H1 (cell line): ENCODE data around the gene LINC00632. TPM values are rescaled to one million over a fixed set of nuclear protein-coding genes. Genes with fewer than 3 reads are reported as not detected.

ENCODE experiments used
- CTCF ChIA-PET: fragments of 300-600 bp; sonication (Branson Sonifier 250); formaldehyde crosslinking; loops from one replicate; lab custom pipeline; 2021; ENCODE audit not compliant: partially characterized antibody; lab: Charles Lee
- POLR2A ChIA-PET: fragments of 300-600 bp; sonication (Branson Sonifier 250); formaldehyde crosslinking; loops from one replicate; lab custom pipeline; 2021; ENCODE audit warnings: inconsistent platforms; ENCODE audit not compliant: partially characterized antibody; lab: Charles Lee
- DNase-seq, 2 experiments: peaks; one replicate each; pipeline versions ENCODE4 v3.0.0 to v3.0.0-alpha.2; 2010 to 2022; ENCODE audit warnings: low spot score in 2 of 2, low read depth in 1 of 2, mixed read lengths in 1 of 2
- FAIRE-seq: peaks from 2 replicates; lab custom pipeline; 2011; peaks lifted over from hg19 to GRCh38; lab: Jason Lieb, UNC
- H2AFZ ChIP-seq: 2 replicates; pipeline ENCODE4 v1.8.1; 2012; ENCODE audit warnings: low read length, inconsistent platforms
- H2AK5ac ChIP-seq: 2 replicates; pipeline ENCODE4 v1.6.1; 2013; ENCODE audit warnings: low read depth, low read length
- H2BK120ac ChIP-seq: replicated peaks from 2 replicates; pipeline ENCODE3; 2013; ENCODE audit warnings: low read depth, low read length, inconsistent platforms
- H2BK12ac ChIP-seq: 2 replicates; pipeline ENCODE4 v1.6.1; 2013; ENCODE audit warnings: low read depth, low read length
- H2BK15ac ChIP-seq: 2 replicates; pipeline ENCODE4 v1.6.1; 2013; ENCODE audit warnings: low read length
- H2BK20ac ChIP-seq: 2 replicates; pipeline ENCODE4 v1.6.1; 2013; ENCODE audit warnings: low read length
- H2BK5ac ChIP-seq: 2 replicates; pipeline ENCODE4 v1.6.1; 2013; ENCODE audit warnings: low read depth, low read length
- H3K14ac ChIP-seq: 2 replicates; pipeline ENCODE4 v1.6.1; 2013; ENCODE audit warnings: inconsistent platforms; ENCODE audit not compliant: insufficient read length
- H3K18ac ChIP-seq: 2 replicates; pipeline ENCODE4 v1.6.1; 2013; ENCODE audit warnings: low read length; ENCODE audit errors: extremely low read depth
- H3K23ac ChIP-seq: 2 replicates; pipeline ENCODE4 v1.6.1; 2013; ENCODE audit warnings: inconsistent platforms; ENCODE audit not compliant: insufficient read length
- H3K23me2 ChIP-seq: 2 replicates; pipeline ENCODE4 v1.6.1; 2013; ENCODE audit warnings: low read depth, low read length
- H3K27ac ChIP-seq: 2 replicates; pipeline ENCODE4 v1.6.1; 2011; ENCODE audit warnings: low read depth, low read length, inconsistent platforms
- H3K27me3 ChIP-seq, 4 experiments: replicated peaks in 1 of 4; 1 replicate in 1 of 4; 2 replicates in 3 of 4; pipeline versions ENCODE4 v1.6.1 to v1.8.1; 2011 to 2013; ENCODE audit warnings: low read length in 3 of 4, mild to moderate bottlenecking in 3 of 4, inconsistent platforms in 2 of 4, mixed read lengths in 2 of 4, moderate library complexity in 1 of 4; ENCODE audit not compliant: control insufficient read depth in 3 of 4, insufficient read depth in 3 of 4; ENCODE audit errors: extremely low read depth in 1 of 4
- H3K36me3 ChIP-seq, 4 experiments: 2 replicates each; pipeline versions ENCODE4 v1.6.1 to v1.8.1; 2011 to 2013; ENCODE audit warnings: mild to moderate bottlenecking in 4 of 4, low read length in 3 of 4, moderate library complexity in 2 of 4, control low read depth in 1 of 4, inconsistent platforms in 1 of 4; ENCODE audit not compliant: insufficient read depth in 4 of 4, control insufficient read depth in 2 of 4
- H3K4ac ChIP-seq: replicated peaks from 2 replicates; pipeline ENCODE3; 2013; ENCODE audit warnings: low read length, low read depth, mixed read lengths, inconsistent platforms; ENCODE audit not compliant: insufficient read length
- H3K4me1 ChIP-seq, 4 experiments: replicated peaks in 1 of 4; 1 replicate in 1 of 4; 2 replicates in 3 of 4; pipeline versions ENCODE4 v1.6.1 to v1.8.1; 2011 to 2013; ENCODE audit warnings: low read length in 3 of 4, inconsistent platforms in 2 of 4, mixed read lengths in 1 of 4; ENCODE audit not compliant: insufficient read depth in 4 of 4, control insufficient read depth in 3 of 4
- H3K4me2 ChIP-seq, 2 experiments: 2 replicates each; pipeline versions ENCODE4 v1.6.1 to v1.8.1; 2011 to 2013; ENCODE audit warnings: low read depth in 2 of 2, low read length in 2 of 2, control low read depth in 1 of 2, inconsistent platforms in 1 of 2, mild to moderate bottlenecking in 1 of 2; ENCODE audit not compliant: insufficient read depth in 1 of 2
- H3K4me3 ChIP-seq, 4 experiments: fragments of 200-600, 300-600 bp in 1 of 4; sonication (generic), shearing (Covaris generic), sonication (Bioruptor Twin) in 1 of 4; 2 replicates each; pipeline versions ENCODE4 v1.5.1 to v1.8.1; 2011 to 2016; ENCODE audit warnings: low read length in 4 of 4, low read depth in 3 of 4, control low read depth in 2 of 4, inconsistent platforms in 2 of 4, mild to moderate bottlenecking in 2 of 4, mixed read lengths in 1 of 4, moderate library complexity in 1 of 4; ENCODE audit not compliant: insufficient read depth in 2 of 4; ENCODE audit errors: extremely low read depth in 1 of 4
- H3K56ac ChIP-seq: replicated peaks from 2 replicates; pipeline ENCODE3; 2013; ENCODE audit warnings: low read depth, mild to moderate bottlenecking, mixed read lengths, low read length, inconsistent platforms; ENCODE audit not compliant: insufficient read length
- H3K79me1 ChIP-seq: 2 replicates; pipeline ENCODE4 v1.6.1; 2013; ENCODE audit warnings: low read depth, low read length, control low read depth
- H3K79me2 ChIP-seq, 2 experiments: 2 replicates each; pipeline versions ENCODE4 v1.6.1 to v1.8.1; 2012 to 2013; ENCODE audit warnings: low read length in 2 of 2, mild to moderate bottlenecking in 2 of 2, inconsistent platforms in 1 of 2; ENCODE audit not compliant: insufficient read depth in 2 of 2, control insufficient read depth in 1 of 2
- H3K9ac ChIP-seq, 4 experiments: replicated peaks in 1 of 4; 1 replicate in 1 of 4; 2 replicates in 3 of 4; pipeline versions ENCODE4 v1.6.1 to v1.8.1; 2011 to 2013; ENCODE audit warnings: low read depth in 3 of 4, low read length in 3 of 4, control low read depth in 2 of 4, mild to moderate bottlenecking in 2 of 4, moderate library complexity in 2 of 4, inconsistent platforms in 1 of 4; ENCODE audit errors: extremely low read depth in 1 of 4
- H3K9me3 ChIP-seq, 2 experiments: 2 replicates each; pipeline versions ENCODE4 v1.6.1 to v1.8.1; 2012 to 2013; ENCODE audit warnings: mild to moderate bottlenecking in 2 of 2, moderate library complexity in 2 of 2, control low read depth in 1 of 2, inconsistent platforms in 1 of 2, low read depth in 1 of 2, low read length in 1 of 2, mixed read lengths in 1 of 2; ENCODE audit not compliant: insufficient read depth in 2 of 2
- H4K20me1 ChIP-seq, 2 experiments: replicated peaks in 1 of 2; 2 replicates each; pipeline versions ENCODE3 to v1.8.1; 2011 to 2013; ENCODE audit warnings: inconsistent platforms in 2 of 2, low read length in 2 of 2, mild to moderate bottlenecking in 1 of 2; ENCODE audit not compliant: insufficient read depth in 2 of 2, control insufficient read depth in 1 of 2
- H4K5ac ChIP-seq: 2 replicates; pipeline ENCODE4 v1.6.1; 2013; ENCODE audit warnings: low read length, low read depth, mixed read lengths, inconsistent platforms; ENCODE audit not compliant: insufficient read length
- H4K8ac ChIP-seq: 2 replicates; pipeline ENCODE4 v1.8.0; 2013; ENCODE audit warnings: mild to moderate bottlenecking, moderate library complexity, low read length, inconsistent platforms; ENCODE audit not compliant: insufficient read depth; ENCODE audit errors: extremely low read depth
- H4K91ac ChIP-seq: replicated peaks from 2 replicates; pipeline ENCODE3; 2013; ENCODE audit warnings: low read length, mixed read lengths, inconsistent platforms; ENCODE audit not compliant: insufficient read length
- RAD21 ChIP-seq, 2 experiments: IDR thresholded peaks in 1 of 2; conservative IDR thresholded peaks in 1 of 2; 2 replicates each; pipeline ENCODE4 v1.6.1; 2011; ENCODE audit warnings: low read depth in 2 of 2, low read length in 2 of 2, improper control_type of control experiment in 1 of 2, inconsistent platforms in 1 of 2, mild to moderate bottlenecking in 1 of 2, moderate library complexity in 1 of 2
- SAP30 ChIP-seq: fragments of 300-600 bp; sonication (generic); IDR thresholded peaks from 2 replicates; pipeline ENCODE4 v1.7.1; 2012; ENCODE audit warnings: low read length, moderate library complexity, mild to moderate bottlenecking, inconsistent platforms; ENCODE audit not compliant: insufficient read depth, insufficient replicate concordance
- WGBS, 2 experiments: shearing (Covaris generic) in 1 of 2; methylation state at CpG; one replicate each; pipeline versions ENCODE4 v1.1.6 to v1.1.7; 2013 to 2015; ENCODE audit warnings: low lambda C conversion rate in 2 of 2, mixed read lengths in 2 of 2, inconsistent platforms in 1 of 2, low coverage in 1 of 2, missing lambda C conversion rate in 1 of 2; ENCODE audit not compliant: insufficient replicate concordance in 2 of 2, insufficient coverage in 1 of 2, insufficient read length in 1 of 2; ENCODE audit errors: extremely low coverage in 1 of 2, missing lambda C conversion rate in 1 of 2; 5-methylcytosine and 5-hydroxymethylcytosine counted together
- polyA plus RNA-seq, 7 experiments: library from polyadenylated mRNA; depleted of rRNA in 3 of 7; stranded (reverse) in 5 of 7; unstranded in 2 of 7; fragments of >200 nt in 5 of 7; fragments of 200-250 nt in 2 of 7; gene quantifications; 1 replicate in 5 of 7; 2 replicates in 1 of 7; 4 replicates in 1 of 7; pipeline versions ENCODE4 v1.2.1 to v1.2.3, GENCODE V29; 2011 to 2013; ENCODE audit warnings: missing spikeins in 2 of 7, mixed read lengths in 2 of 7
- total RNA-seq: library from RNA; stranded (reverse); fragmentation: NEBNext Ultra II Directional; extraction: Animal tissue kit (Norgen Biotek cat#: 25700); gene quantifications from 2 replicates; pipeline ENCODE4 v1.2.1, GENCODE V29; 2021
- TF ChIP-seq, protein P1 (sequence below): IDR thresholded peaks from 2 replicates; pipeline ENCODE4 v1.6.1; 2011; ENCODE audit warnings: low read depth, mild to moderate bottlenecking, low read length; ENCODE audit not compliant: insufficient read depth

LINC00632 gene
- total and polyA plus RNA-seq, 2 of the 8 experiments (the other 6 are each of a cell fraction or from before 2014, with no cell fraction given) = 24.5 to 85.1 TPM

DNA sequence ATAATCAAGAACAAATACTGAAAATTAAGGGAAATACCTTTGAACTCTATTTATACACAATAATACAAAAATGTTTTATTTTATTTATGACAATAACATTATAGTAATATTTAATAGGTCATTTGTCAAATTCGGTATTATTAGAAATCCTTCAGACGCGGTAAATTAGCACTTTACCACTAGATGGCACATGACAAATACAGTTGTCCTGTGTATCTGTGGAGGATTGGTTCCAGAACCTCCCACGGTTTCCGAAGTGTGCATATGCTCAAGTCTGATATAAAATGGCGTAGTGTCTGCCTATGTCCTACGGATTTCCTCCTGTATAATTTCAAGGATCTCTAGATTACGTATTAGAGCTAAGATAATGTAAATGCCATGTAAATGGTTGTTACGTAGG is 8.1 kb upstream of the LINC00632 start:
- H3K4me3 ChIP-seq = no peak overlapping the region
- H3K23ac ChIP-seq = no peak overlapping the region
- no peaks in the 10 kb centered on the region for H4K20me1 ChIP-seq
- H3K14ac ChIP-seq = no peak overlapping the region
- WGBS, 2 experiments = 74% methylated on average over 9 of the region's 9 CpGs; no CpG with 5 or more reads in 1 of the 2 experiments
- H3K27me3 ChIP-seq = no peaks in the 10 kb centered on the region
- no peak overlapping the region for H3K4ac ChIP-seq
- H2BK5ac ChIP-seq = no peak overlapping the region
- no peaks in the 10 kb centered on the region for H3K9me3 ChIP-seq
- no peaks in the 10 kb centered on the region for H3K36me3 ChIP-seq
- DNase-seq (no peak), FAIRE-seq (no peak)
- H3K56ac ChIP-seq = no peak overlapping the region
- H2BK12ac ChIP-seq = no peak overlapping the region
- no peaks in the 10 kb centered on the region for H3K79me1 ChIP-seq
- H4K8ac ChIP-seq = no peak overlapping the region
- no peak overlapping the region for H3K18ac ChIP-seq
- H3K23me2 ChIP-seq = no peaks in the 10 kb centered on the region
- no peak overlapping the region for H3K27ac ChIP-seq
- no peak overlapping the region for H2AFZ ChIP-seq
- H3K79me2 ChIP-seq = no peaks in the 10 kb centered on the region
- ChIA-PET POLR2A (no interaction called here), CTCF (interaction anchor here (1.6 to 1.9 kb wide), 3 partner anchors 9 to 36 kb away, joined by 4 to 7 read pairs (median 6); partner anchors contain the start of gene LINC00632)
- H2AK5ac ChIP-seq = no peak overlapping the region
- no peaks in the 10 kb centered on the region for H3K4me1 ChIP-seq
- H2BK15ac ChIP-seq = no peak overlapping the region
- no peak overlapping the region for H2BK20ac ChIP-seq
- no peak overlapping the region for H4K91ac ChIP-seq
- TF ChIP-seq, protein P1, sequence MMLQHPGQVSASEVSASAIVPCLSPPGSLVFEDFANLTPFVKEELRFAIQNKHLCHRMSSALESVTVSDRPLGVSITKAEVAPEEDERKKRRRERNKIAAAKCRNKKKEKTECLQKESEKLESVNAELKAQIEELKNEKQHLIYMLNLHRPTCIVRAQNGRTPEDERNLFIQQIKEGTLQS = no peak
- no peak for TF ChIP-seq SAP30
- peak in 1 of 2 experiments; percentile 32; a peak in 2 of 4 replicates for TF ChIP-seq RAD21 (IDR thresholded peaks at IDR 0.05 in 1 of 2, conservative IDR thresholded peaks at IDR 0.05 in 1 of 2; ENCODE audit: low read depth in 2 of 2, low read length in 2 of 2)
- H3K9ac ChIP-seq = no peak overlapping the region
- no peak overlapping the region for H3K4me2 ChIP-seq
- no peak overlapping the region for H2BK120ac ChIP-seq
- H4K5ac ChIP-seq = no peak overlapping the region
